Fibroblast of upper back skin (primary cell): ENCODE results near the gene DOK7.

Experiments used
- DNase-seq: peaks from one replicate; pipeline ENCODE4 v3.0.0-alpha.2; 2013

Gene DOK7

GRCh38 chr4:3429651-3430050 lies 33.5 kb upstream of the DOK7 start:
- no peak for DNase-seq

DNA sequence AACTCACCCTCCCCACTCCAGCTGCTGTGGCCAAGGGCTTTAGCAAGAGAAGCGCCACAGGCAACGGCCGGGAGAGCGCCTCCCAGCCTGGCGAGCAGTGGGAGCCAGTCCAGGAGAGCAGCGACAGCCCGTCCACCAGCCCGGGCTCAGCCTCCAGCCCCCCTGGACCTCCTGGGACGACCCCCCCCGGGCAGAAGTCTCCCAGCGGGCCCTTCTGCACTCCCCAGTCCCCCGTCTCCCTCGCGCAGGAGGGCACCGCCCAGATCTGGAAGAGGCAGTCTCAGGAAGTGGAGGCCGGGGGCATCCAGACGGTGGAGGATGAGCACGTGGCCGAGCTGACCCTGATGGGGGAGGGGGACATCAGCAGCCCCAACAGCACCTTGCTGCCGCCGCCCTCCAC lies 32.6 kb upstream of the DOK7 start:
- no peak for DNase-seq

DNA sequence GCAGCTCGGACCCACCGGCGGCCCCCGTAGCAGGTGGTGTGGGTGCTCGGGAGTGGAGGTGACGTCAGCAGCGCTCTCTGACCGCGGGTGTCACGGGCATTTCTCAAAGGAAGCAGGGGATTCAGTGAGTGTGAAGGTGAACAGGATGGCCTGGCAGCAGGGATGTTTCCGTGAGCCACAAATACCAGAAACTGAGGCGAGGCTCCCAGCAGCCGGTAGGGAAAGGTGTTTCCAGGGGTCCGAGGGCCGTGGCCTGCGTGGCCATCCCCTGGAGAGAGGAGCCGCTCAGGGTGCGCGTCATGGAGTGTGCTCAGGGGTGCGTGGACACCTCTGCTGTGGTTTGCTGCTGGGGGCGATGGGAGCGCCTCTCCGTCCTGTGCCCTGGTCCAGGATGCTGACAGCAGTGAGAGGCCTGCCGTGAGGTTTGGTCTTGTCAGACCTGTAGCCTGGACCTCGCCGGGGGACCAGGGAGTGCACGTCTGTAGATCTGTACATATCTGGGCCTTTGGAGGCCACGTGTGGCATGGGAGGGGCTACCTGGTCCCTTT lies 31.6 kb upstream of the DOK7 start:
- DNase-seq, result no peak

- DNase-seq, result no peak
Observed at GRCh38 chr4:3432381-3432790, 30.7 kb upstream of the DOK7 start.

DNA sequence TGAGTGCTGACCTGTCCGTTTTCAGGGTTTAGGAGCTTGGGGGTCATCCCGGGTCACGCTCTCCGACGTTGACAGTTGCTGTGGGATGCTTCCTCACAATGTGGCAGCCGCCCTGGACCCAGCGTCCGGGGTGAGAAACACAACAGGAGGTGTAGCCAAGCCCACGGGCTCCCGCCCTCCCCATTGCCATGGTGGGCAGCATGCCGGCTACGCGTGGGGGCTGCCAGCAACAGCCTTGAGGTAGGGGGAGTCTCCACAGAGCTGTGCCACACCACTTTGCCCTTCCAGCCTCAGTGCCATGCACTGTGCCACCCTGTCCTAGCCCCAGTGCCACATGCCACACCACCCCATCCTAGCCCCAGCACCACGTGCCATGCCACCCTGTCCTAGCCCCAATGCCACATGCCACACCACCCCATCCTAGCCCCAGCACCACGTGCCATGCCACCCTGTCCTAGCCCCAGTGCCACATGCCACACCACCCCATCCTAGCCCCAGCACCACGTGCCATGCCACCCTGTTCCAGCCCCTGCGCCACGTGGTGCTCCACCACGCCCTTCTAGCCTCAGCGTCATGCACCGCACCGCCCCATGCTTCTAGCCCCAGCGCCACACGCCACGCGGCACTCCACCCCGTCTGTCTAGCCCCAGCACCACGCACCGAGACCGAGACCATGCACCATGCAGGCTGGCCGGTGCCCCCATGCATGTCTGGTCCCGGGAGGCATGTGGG lies 29.8 kb upstream of the DOK7 start:
- DNase-seq, result no peak

DNA sequence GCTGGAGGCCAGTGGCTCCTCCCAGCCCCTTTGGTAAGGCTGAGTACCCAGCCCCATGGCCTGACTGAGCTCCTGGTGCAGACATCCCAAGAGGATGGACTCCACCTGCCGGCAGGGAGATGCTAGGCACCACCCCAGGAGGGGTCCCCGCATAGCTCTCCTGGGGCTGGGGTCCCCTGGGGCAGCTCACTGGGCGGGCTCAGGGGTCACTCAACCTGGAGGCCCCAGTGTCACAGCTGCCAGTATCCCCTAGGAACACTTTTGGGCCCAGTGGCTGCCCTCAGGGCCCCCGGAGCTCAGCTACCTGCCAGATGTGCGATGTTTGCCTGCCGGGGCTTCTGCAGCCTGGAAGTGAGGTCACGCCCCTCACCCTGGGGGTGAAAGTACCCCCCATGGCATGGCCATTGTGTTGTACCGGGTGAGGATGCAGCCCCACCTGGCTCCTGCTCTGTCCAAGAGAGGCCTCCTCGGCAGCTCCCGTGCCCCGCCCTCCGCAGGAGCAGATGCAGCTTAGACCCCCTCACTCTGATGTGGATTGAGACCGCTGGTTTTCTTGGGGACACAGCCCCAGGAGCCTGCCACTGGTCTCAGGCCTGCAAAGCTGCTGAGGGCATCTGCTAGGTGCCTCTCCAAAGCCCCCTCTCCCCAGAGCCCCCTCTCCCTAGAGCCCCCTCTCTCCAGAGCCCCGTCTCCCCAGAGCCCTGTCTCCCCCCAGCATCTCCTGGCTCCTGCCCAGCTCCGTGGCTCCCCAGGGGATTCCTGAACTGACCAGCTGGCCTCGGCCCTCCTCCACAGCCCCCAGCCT lies 28.0 kb upstream of the DOK7 start:
- no peak for DNase-seq

- no peak for DNase-seq
Observed at GRCh38 chr4:3435686-3435956, 27.5 kb upstream of the DOK7 start.

DNA sequence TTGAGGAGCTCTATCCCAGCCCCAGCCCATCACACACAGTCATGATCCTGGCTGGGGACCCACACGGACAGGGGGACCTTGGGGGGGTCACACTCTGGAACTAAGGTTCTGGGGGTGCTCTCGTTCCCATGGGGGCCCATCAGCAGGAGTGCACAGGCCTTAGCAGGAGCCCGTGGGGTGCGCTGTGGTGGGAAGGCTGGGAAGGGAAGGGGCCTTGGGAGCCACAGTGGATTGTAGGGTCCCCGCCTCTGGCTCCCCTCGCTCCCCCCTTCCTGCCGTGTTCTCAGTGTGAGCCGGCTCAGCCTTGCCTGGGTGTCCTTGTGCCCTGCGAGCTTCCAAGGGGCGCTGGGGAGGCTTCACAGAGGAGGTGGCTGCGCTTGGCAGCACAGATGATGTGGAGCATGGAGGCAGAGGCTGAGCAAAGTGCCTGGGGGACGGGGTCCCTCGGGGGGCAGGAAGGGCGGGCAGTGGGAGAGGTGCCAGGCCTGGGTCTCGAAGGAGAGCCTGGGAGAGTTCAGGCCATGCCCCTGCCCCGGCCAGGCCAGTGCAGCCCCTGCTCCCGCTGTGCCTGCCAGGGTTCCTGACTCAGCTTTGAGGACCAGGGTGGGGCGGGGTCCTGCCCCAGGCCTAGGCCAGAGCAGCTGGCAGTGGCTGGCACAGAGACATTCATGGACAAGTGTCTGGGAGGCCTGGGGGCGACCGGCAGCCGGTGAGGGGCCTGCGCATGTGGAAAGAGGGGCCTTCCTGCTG lies 26.9 kb upstream of the DOK7 start:
- no peak for DNase-seq

DNA sequence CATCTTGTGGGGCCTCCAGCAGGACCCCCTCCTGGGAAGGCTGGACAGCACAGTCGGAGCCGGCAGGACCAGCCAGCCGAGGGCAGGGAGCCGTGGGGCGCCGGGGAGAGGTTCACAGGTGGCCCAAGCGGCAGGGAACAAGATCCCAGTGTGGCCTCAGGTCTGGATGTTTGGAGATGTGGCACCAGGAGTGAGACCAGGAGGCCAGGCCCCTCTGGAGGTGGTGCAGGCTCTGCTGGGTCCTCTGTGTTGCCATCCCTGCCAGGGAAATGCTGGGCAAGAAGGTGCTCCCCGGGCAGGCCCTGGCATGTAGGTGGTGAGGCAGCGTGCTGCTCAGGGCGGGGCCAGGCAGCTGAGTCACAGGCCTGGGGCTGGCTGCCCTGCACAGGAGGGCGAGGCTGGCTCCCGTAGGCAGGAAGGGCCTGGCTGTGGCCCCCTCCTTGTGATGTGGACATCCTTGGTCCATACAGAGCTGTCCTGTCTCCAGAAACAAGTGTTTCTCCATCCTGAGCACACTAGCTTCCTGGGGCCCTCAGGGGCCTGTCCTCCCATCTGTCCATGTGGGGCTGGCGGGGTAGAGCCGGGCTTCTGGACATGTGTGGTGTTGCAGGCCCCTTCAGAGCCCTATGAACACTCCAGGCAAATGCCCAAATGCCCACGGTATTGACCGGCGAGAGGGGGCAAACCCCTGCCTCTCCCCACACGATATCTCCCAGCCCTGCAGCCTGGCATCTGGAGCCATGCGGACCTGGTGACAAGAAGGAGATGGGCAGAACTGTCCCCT lies 26.1 kb upstream of the DOK7 start:
- DNase-seq, result no peak

DNA sequence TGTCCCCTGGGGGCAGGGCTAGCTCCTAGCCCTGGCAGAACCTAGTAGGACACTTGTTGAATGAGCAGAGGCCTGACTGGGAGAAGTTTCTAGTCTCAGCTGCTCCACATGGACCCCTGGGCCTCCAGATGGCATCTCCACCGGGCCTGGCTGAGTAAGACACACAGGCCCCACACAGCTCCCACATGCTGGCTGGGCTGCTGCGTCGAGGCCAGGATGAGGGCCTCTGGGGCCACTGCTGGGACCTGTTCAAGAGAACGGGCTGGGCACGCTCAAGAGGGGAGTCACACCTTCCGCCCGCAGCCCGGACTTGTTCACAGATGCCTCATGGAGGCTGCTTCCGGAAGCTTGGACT lies 25.5 kb upstream of the DOK7 start:
- no peak for DNase-seq

GRCh38 chr4:3437998-3438846 lies 24.9 kb upstream of the DOK7 start:
- DNase-seq, result no peak

DNA sequence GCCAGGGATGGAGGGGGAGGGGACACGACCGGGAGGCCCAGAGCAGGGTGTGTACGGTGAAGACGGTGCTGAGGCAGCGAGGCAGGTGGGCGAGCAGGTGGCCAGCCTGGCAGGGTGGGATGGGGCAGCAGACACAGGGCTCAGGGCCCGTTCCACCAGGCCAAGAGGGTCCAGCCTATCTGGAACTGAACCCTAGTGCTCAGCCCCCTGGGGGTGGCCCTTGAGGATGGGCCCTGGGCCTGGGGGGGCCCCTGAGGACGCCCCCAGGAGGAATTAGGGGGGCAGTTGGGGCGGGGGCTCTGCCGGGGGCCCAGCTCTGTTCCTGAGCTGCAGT lies 24.3 kb upstream of the DOK7 start:
- no peak for DNase-seq

DNA sequence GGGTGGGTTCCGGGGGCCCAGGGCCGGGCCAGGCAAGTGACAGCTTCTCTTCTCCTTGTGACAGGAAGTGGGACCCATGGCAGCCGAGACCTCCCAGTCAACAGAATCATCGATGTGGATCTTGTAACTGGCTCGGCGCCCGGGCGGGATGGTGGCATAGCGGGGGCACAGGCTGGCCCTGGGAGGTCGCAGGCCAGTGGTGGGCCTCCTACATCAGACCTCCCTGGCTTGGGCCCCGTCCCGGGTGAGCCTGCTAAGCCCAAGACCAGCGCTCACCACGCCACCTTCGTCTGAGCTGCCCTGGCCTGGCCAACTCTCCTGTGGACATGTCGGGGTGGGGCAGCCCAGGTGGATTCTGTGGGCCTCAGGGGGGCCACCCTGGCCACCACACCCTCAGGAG lies 23.7 kb upstream of the DOK7 start:
- no peak for DNase-seq

GRCh38 chr4:3440011-3440410 lies 23.1 kb upstream of the DOK7 start:
- DNase-seq, result no peak

DNA sequence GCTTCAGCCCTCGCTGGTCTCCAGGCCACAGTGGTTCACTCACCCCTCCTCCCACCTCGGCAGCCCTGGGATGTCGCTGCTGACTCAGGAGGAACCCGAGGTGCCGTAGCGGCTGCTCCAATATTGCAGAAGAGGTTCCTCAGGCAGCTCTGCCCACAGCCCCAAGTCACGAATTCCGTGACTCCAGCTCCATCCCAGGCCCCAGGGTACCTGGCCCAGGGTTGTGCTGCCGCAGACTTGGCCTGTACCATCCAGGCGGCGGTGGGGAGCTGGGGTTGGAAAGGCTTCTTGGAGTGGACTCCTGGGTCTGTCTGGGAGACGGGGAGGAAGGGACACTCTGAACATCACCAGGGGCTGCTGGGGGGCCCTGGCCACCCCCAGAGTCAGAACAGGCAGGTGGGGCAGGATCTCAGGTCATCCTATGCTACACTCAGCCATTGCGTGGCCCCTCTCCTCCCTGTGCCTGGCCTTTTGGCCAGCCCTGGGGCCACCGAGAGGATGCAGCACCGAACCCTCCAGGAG lies 22.1 kb upstream of the DOK7 start:
- DNase-seq, result peak; percentile 31

GRCh38 chr4:3441501-3442459 lies 21.3 kb upstream of the DOK7 start, which contains the start of gene HGFAC:
Gene HGFAC, plus strand, starts transcription at chr4:3441968. Its CDS starts 34 bp downstream, at chr4:3442002.
- no peak for DNase-seq

DNA sequence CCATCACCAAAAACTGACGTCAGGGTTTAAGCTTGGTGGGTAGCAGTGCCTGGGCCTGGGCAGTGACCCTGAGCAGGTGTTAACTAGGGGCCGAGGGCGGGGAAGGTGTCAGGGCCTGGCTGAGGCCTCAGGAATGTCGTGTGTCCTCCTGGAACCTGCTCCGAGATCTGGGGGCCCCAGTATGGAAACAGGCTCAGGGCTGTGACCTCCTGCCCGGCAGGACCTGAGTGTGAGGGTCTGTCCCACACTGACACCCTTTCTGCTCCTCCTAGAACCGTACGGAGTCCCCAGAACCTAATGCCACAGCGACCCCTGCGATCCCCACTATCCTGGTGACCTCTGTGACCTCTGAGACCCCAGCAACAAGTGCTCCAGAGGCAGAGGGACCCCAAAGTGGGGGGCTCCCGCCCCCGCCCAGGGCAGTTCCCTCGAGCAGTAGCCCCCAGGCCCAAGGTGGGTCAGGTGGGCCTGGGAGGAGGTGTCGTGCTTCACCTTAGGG lies 20.6 kb upstream of the DOK7 start:
- no peak for DNase-seq

DNA sequence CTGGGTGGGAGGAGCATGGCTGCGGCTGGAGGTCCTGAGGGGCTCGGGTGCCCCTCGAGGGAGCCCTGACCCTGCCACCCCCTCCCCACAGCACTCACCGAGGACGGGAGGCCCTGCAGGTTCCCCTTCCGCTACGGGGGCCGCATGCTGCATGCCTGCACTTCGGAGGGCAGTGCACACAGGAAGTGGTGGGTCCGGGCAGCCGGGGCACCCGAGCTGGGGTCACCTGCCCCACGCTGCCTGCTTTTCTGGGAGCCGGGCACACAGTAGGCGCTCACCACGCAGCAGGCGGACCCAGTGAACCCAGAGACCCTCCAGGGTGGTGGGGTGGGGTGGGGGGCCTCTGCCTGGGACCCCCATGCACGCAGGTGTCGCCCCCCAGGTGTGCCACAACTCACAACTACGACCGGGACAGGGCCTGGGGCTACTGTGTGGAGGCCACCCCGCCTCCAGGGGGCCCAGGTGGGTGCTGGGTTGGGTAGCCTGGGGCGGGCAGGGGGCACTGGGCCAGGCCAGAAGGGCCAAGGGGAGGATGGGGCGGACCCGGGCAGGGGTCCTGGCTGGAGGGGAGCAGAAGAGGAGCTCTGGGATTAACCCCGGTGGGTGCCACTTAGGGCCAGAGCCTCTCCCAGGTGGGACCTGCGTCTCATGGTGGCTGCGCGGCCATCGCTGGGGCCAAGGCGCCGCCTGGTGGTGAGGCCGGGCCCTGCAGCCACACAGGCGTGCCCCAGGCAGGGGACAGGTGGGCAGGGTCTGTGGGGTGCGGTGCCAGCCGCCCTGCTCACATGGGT lies 20.0 kb upstream of the DOK7 start:
- DNase-seq, result peak; percentile 25

GRCh38 chr4:3443750-3444309 lies 19.3 kb upstream of the DOK7 start:
- DNase-seq, result no peak
